HuH-7.5 (cell line): ENCODE measurements around the gene ARHGAP33.

Source experiments
- DNase-seq: peaks from one replicate; pipeline ENCODE4 v3.0.0; 2011; ENCODE audit warnings: low spot score

Gene ARHGAP33

GRCh38 chr19:35777086-35777841 lies 1.9 kb downstream of the ARHGAP33 start:
- no peak for DNase-seq

- DNase-seq = no peak
Observed at GRCh38 chr19:35777961-35778360, 2.6 kb downstream of the ARHGAP33 start.

GRCh38 chr19:35779033-35779432 lies 3.7 kb downstream of the ARHGAP33 start:
- DNase-seq = no peak

- DNase-seq = no peak
Observed at GRCh38 chr19:35780058-35780457, 4.7 kb downstream of the ARHGAP33 start.

GRCh38 chr19:35780717-35781116 lies 5.4 kb downstream of the ARHGAP33 start:
- no peak for DNase-seq

GRCh38 chr19:35781650-35782049 lies 6.3 kb downstream of the ARHGAP33 start:
- DNase-seq = no peak

- no peak for DNase-seq
Observed at GRCh38 chr19:35782589-35782988, 7.2 kb downstream of the ARHGAP33 start.

GRCh38 chr19:35783469-35784434 lies 8.4 kb downstream of the ARHGAP33 start:
- DNase-seq = no peak

GRCh38 chr19:35784503-35785338 lies 9.4 kb downstream of the ARHGAP33 start:
- no peak for DNase-seq

- no peak for DNase-seq
Observed at GRCh38 chr19:35785339-35785627, 9.9 kb downstream of the ARHGAP33 start.

- DNase-seq = peak; percentile 75
Observed at GRCh38 chr19:35786299-35787160, 11.2 kb downstream of the ARHGAP33 start.

- DNase-seq = no peak
Observed at GRCh38 chr19:35787227-35787799, 11.9 kb downstream of the ARHGAP33 start.

GRCh38 chr19:35788205-35788960 lies 13.0 kb downstream of the ARHGAP33 start:
- no peak for DNase-seq

GRCh38 chr19:35789195-35789977 lies 14.0 kb downstream of the ARHGAP33 start:
- no peak for DNase-seq

- no peak for DNase-seq
Observed at GRCh38 chr19:35789978-35790944, 14.9 kb downstream of the ARHGAP33 start.

- DNase-seq = peak; percentile 55
Observed at GRCh38 chr19:35790981-35791813, 15.8 kb downstream of the ARHGAP33 start.

GRCh38 chr19:35791814-35792279 lies 16.5 kb downstream of the ARHGAP33 start:
- no peak for DNase-seq
